Right cardiac atrium (tissue), 5 donors: Measurements from ENCODE around the gene RGS1. TPM values are rescaled to one million over a fixed set of nuclear protein-coding genes. Genes with fewer than 3 reads are reported as not detected.
"Not testable (repeated sequence)": the region's sequence is repeated elsewhere in the genome, so short reads cannot be mapped to it uniquely, and the experiment has no call there.

ENCODE experiments used
- ATAC-seq, 2 donors: fragments of 200-7000 bp; cut with Tn5 transposase; one replicate each; pipeline versions ENCODE4 v1.8.0 to v1.9.1; 2020; ENCODE audit warnings: moderate library complexity in 2 of 2, mild to moderate bottlenecking in 1 of 2
- DNase-seq, 3 donors: peaks; one replicate each; pipeline ENCODE4 v3.0.0-alpha.2; 2020
- H3K27ac ChIP-seq: one replicate; pipeline ENCODE4 v1.5.1; 2013; ENCODE audit warnings: mild to moderate bottlenecking, low read length, control low read depth, moderate library complexity
- H3K27me3 ChIP-seq: one replicate; pipeline ENCODE4 v1.6.1; 2013; ENCODE audit not compliant: control insufficient read depth, insufficient read depth
- H3K4me1 ChIP-seq: one replicate; pipeline ENCODE4 v1.6.1; 2013; ENCODE audit warnings: low read length; ENCODE audit not compliant: control insufficient read depth, insufficient read depth
- H3K4me3 ChIP-seq: one replicate; pipeline ENCODE4 v1.5.1; 2013; ENCODE audit warnings: low read length, control low read depth
- H3K9me3 ChIP-seq: one replicate; pipeline ENCODE4 v1.6.1; 2013; ENCODE audit warnings: low read length; ENCODE audit not compliant: control insufficient read depth
- WGBS: extraction: QIAGEN DNeasy Blood & Tissue Kit; methylation state at CpG from one replicate; pipeline ENCODE4 v1.1.7; 2013; 5-methylcytosine and 5-hydroxymethylcytosine counted together
- intact Hi-C, 4 donors: fragments of 100-400 bp; cut with DNase I; formaldehyde crosslinking; loops; one replicate each; pipeline versions ENCODE4 v1.11.0 to v1.14.0; 2022 to 2023
- long read RNA-seq, 4 donors: library from polyadenylated mRNA; unstranded; transcript quantifications; one replicate each; pipeline ENCODE4 v2.0.0, GENCODE V29; 2020 to 2021
- polyA plus RNA-seq: library from polyadenylated mRNA; stranded (reverse); fragments of 200-250 nt; gene quantifications from one replicate; pipeline ENCODE4 v1.2.3, GENCODE V29; 2013
- total RNA-seq, 4 donors: library from RNA; stranded (reverse); fragmentation: NEBNext Ultra II Directional; extraction: Animal tissue kit (Norgen Biotek cat#: 25700); gene quantifications; one replicate each; pipeline ENCODE4 v1.2.1, GENCODE V29; 2021
- donor health status: healthy with polysubstance abuse.
- donor health status: DM: no; HTN: yes; CAD: no.
- donor health status: DM: no; HTN: no; CAD: no.
- donor health status: DM: no; HTN: yes; CAD: no; lungs with severe emphysema.
- donor health status: DM: yes; HTN: yes; CAD: no.

Gene RGS1
- total RNA-seq (1 to 10 TPM in 2 of 4 donors, under 1 TPM in 2; 0.37 to 9.2 (median 1.7) TPM), polyA plus RNA-seq (5.5 TPM)
- long read RNA-seq, donor 1 = 0 reads
- long read RNA-seq, donor 2 = 0 reads
- long read RNA-seq, donor 3, partial matches to known transcripts = 0 of 1 reads
- long read RNA-seq, donor 3, other reads (novel, unspliced or antisense) = 0 of 1 reads
- long read RNA-seq, donor 4 = 0 reads

GRCh38 chr1:192575499-192576189 is at the start of gene RGS1:
Gene RGS1, plus strand, starts transcription at chr1:192575773. Its CDS starts 20 bp downstream, at chr1:192575793.
- ATAC-seq = peak in 1 of 2 donors; percentile 40
- no peaks in the 10 kb centered on the region for H3K9me3 ChIP-seq
- intact Hi-C loops = no loop called here
- no peaks in the 10 kb centered on the region for H3K4me1 ChIP-seq
- no peak within 1 kb of the TSS for H3K27ac ChIP-seq
- peak in 1 of 3 donors; percentile 37 for DNase-seq
- H3K4me3 ChIP-seq = peak within 1 kb of the TSS; percentile 20
- WGBS = 74% methylated on average over 7 of the region's 7 CpGs
- H3K27me3 ChIP-seq = no peaks in the 10 kb centered on the region

- no peak overlapping the region for H3K27ac ChIP-seq
- ATAC-seq (no peak), DNase-seq (no peak)
- intact Hi-C loops = no loop called here
- H3K9me3 ChIP-seq = no peaks in the 10 kb centered on the region
- no peaks in the 10 kb centered on the region for H3K4me1 ChIP-seq
- WGBS = 89% methylated on average over 5 of the region's 5 CpGs
- H3K27me3 ChIP-seq = no peaks in the 10 kb centered on the region
- H3K4me3 ChIP-seq = no peak overlapping the region
These were observed 48.3 kb upstream of the RGS1 start for GRCh38 chr1:192527111-192527795.

- no peak for DNase-seq
- H3K4me1 ChIP-seq = no peaks in the 10 kb centered on the region
These were observed 47.6 kb upstream of the RGS1 start for GRCh38 chr1:192527950-192528349.

GRCh38 chr1:192529031-192529755 is 46.4 kb upstream of the RGS1 start:
- no peaks in the 10 kb centered on the region for H3K27me3 ChIP-seq
- no peak overlapping the region for H3K27ac ChIP-seq
- ATAC-seq (no peak), DNase-seq (no peak)
- H3K4me3 ChIP-seq = no peak overlapping the region
- no peaks in the 10 kb centered on the region for H3K9me3 ChIP-seq
- no peaks in the 10 kb centered on the region for H3K4me1 ChIP-seq
- intact Hi-C loops = no loop called here
- WGBS = 75% methylated on average over 3 of the region's 3 CpGs

More at GRCh38 chr1:192527950-192528349, 47.6 kb upstream of the RGS1 start:
- Histone ChIP-seq H3K27me3 (no peaks in the 10 kb centered on the region), H3K4me3 (no peak overlapping the region), H3K9me3 (no peaks in the 10 kb centered on the region), H3K27ac (no peak overlapping the region)
- intact Hi-C loops = no loop called here
- ATAC-seq = no peak

- ATAC-seq = no peak
- H3K9me3 ChIP-seq = no peaks in the 10 kb centered on the region
- H3K4me1 ChIP-seq = peaks cover 1% of the 10 kb centered on the region
- intact Hi-C loops = no loop called here
- no peaks in the 10 kb centered on the region for H3K27me3 ChIP-seq
- H3K4me3 ChIP-seq = no peak overlapping the region
- WGBS = 94% methylated on average over 1 of the region's 1 CpG
- no peak overlapping the region for H3K27ac ChIP-seq
- DNase-seq = no peak
These were observed 45.8 kb upstream of the RGS1 start for GRCh38 chr1:192529811-192530210.

- no peak overlapping the region for H3K27ac ChIP-seq
- DNase-seq = no peak
- no peaks in the 10 kb centered on the region for H3K27me3 ChIP-seq
- WGBS = 34% methylated on average over 2 of the region's 2 CpGs
- no peaks in the 10 kb centered on the region for H3K9me3 ChIP-seq
- intact Hi-C loops = no loop called here
- H3K4me1 ChIP-seq = peaks cover 1% of the 10 kb centered on the region
- peak; percentile 55 to 62 for ATAC-seq
- no peak overlapping the region for H3K4me3 ChIP-seq
These were observed 45.3 kb upstream of the RGS1 start for GRCh38 chr1:192530254-192530653.

GRCh38 chr1:192531037-192531703 is 44.4 kb upstream of the RGS1 start:
- H3K4me1 ChIP-seq, H3K9me3 ChIP-seq, H3K4me3 ChIP-seq, intact Hi-C loops, H3K27me3 ChIP-seq, H3K27ac ChIP-seq: not testable (repeated sequence)
- ATAC-seq (peak; percentile 76 to 82), DNase-seq (peak; percentile 32 to 50 (median 43))
- 81% methylated on average over 6 of the region's 6 CpGs for WGBS

- ATAC-seq (no peak), DNase-seq (no peak)
- intact Hi-C loops = no loop called here
- Histone ChIP-seq H3K4me3 (no peak overlapping the region), H3K27ac (no peak overlapping the region), H3K9me3 (no peaks in the 10 kb centered on the region), H3K27me3 (no peaks in the 10 kb centered on the region), H3K4me1 (peaks cover 1% of the 10 kb centered on the region)
- WGBS = 46% methylated on average over 2 of the region's 2 CpGs
These were observed 40.9 kb upstream of the RGS1 start for GRCh38 chr1:192534666-192535065.

GRCh38 chr1:192535916-192536664 is 39.5 kb upstream of the RGS1 start:
- Histone ChIP-seq H3K9me3 (no peaks in the 10 kb centered on the region), H3K27ac (no peak overlapping the region), H3K4me3 (no peak overlapping the region), H3K27me3 (no peaks in the 10 kb centered on the region), H3K4me1 (peaks cover 1% of the 10 kb centered on the region)
- ATAC-seq (no peak), DNase-seq (no peak)
- WGBS = 81% methylated on average over 3 of the region's 3 CpGs
- intact Hi-C loops = no loop called here
